ENCODE data around the gene MAP3K9.

DNA sequence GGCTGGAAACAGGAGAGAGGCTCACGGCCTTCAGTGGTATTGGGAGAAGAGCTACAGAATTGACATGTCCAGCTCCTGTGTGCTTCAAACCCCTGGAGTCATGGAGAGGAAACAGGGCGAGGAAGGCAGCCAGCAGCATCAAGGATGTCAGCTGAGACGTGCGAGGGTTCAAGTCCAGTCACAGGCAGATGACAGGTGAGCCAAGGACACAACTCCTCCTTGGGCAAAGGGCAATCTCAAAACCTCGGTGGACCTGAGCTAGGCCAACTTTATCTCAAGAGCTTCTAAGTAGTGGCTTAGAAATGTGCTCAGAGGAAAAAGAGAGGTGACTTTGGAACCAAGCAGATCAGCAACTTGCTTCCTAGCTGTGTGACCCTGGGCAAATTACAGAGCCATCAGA lies 86.0 kb downstream of the MAP3K9 start:
- TF ChIP-seq POLR2AphosphoS5 (IDR thresholded peaks at IDR 0.05; ENCODE audit: low read depth, low read length): no peak
- TF ChIP-seq SIN3A (IDR thresholded peaks at IDR 0.05; ENCODE audit: borderline replicate concordance, insufficient read depth, low read depth, low read length): no peak
- TF ChIP-seq, protein P1, sequence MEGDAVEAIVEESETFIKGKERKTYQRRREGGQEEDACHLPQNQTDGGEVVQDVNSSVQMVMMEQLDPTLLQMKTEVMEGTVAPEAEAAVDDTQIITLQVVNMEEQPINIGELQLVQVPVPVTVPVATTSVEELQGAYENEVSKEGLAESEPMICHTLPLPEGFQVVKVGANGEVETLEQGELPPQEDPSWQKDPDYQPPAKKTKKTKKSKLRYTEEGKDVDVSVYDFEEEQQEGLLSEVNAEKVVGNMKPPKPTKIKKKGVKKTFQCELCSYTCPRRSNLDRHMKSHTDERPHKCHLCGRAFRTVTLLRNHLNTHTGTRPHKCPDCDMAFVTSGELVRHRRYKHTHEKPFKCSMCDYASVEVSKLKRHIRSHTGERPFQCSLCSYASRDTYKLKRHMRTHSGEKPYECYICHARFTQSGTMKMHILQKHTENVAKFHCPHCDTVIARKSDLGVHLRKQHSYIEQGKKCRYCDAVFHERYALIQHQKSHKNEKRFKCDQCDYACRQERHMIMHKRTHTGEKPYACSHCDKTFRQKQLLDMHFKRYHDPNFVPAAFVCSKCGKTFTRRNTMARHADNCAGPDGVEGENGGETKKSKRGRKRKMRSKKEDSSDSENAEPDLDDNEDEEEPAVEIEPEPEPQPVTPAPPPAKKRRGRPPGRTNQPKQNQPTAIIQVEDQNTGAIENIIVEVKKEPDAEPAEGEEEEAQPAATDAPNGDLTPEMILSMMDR (IDR thresholded peaks at IDR 0.05): no peak

Data from Panc1 (cell line).